ENCODE measurements around the gene XG.
"Not testable (repeated sequence)": the region's sequence is repeated elsewhere in the genome, so short reads cannot be mapped to it uniquely, and the experiment has no call there.

Gene XG

DNA sequence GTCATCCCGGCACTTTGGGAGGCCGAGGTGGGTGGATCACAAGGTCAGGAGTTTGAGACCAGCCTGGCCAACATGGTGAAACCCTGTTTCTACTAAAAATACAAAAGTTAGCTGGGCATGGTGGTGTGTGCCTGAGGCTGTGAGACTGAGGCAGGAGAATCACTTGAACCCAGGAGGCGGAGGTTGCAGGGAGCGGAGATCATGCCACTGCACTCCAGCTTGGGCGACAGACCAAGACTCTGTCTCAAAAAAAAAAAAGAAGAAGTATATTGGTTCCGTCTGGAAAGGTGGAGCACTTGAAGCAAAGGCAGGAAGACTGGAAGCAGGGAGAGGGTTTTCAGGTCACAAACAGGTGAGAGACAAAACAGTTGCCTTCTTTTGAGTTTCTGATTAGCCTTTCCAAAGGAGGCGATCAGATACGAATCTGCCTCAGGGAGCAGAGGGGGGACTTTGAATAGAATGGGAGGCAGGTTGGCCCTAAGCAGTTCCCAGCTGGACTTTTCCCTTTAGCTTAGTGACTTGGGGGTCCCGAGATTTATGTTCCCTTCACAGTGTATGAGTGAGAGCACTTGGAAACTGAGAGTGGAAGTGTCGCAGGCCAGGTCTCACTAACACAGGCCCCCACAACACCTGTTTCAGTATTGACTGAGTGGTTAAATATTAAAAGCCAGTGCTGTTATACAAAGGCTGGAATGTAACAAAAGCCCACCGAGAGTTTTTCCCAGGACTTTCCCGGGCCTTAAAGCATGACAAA lies 28.8 kb downstream of the XG start:
- not testable (repeated sequence) for DNase-seq (ENCODE audit: low read depth in 2 of 2)

DNA sequence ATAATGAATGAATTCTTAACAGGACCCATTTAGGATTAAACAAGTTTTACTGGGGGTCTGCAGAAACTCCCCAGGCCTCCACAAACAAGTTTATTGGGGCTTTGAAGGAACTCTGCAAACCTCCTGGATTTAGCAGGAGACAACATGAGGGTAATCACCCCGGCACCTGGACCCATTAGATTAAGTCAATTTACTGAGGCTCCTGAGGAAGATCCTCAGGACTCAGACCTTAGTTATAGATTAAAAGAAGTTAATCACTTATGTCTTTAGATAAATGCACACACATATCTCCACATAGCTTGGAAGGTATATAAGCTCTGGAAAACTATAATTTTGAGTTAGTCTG lies 29.4 kb downstream of the XG start:
- no peak for DNase-seq (ENCODE audit: low read depth in 2 of 2)

DNA sequence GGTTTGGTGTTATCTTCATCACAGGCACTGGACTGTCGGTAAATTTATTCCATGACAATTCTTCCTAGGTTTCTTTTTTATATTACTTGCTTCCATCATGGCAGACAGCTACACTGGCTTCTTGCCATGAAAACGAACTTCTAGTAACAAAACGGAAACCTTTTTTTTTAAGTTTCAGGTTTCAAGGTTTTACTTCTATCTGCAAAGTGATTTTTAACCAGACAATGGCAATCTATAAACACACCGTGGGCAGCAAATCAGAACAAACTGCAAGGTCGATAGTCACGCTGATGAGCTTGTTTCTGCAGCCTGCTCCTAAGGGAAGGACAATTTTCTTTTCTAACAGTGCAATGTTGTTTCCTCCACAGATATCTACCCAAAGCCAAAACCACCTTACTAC lies 29.9 kb downstream of the XG start:
- no peak for DNase-seq (ENCODE audit: low read depth in 2 of 2)

DNA sequence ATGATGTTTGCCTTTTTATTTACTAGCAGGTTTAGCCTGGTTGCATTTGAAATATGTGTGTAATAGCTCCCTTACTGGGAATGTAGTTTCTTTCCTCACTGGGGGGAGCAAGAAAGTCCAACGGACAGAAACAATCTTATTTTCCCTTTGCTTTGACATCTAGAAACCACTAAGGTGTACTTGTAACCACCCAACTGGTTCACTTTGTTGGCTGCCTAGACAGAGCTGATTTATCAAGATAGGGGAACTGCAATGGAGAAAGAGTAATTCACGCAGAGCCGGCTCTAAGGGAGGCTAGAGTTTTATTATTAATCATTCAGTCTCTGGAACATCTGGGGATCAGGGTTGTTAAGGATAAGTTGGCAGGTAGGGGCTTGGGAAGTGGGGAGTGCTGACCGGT lies 30.3 kb downstream of the XG start:
- DNase-seq (ENCODE audit: low read depth in 2 of 2): no peak

DNA sequence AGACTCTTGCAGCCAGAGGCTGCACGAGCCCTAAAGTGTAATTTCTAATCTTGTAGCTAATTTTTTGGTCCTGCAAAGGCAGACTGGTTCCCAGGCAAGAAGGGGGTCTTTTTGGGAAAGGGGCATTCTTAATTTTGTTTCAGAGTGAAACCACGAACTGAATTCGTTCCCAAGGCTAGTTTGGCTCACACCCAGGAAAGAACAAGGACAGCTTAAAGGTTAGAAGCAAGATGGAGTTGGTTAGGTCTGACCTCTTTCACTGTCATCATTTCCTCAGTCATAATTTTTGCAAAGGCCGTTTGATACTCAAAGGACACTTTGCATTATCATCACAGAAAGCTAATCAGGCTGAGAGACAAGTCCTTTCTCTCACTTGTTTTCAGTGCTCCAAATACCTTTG lies 30.9 kb downstream of the XG start:
- no peak for DNase-seq (ENCODE audit: low read depth in 2 of 2)

DNA sequence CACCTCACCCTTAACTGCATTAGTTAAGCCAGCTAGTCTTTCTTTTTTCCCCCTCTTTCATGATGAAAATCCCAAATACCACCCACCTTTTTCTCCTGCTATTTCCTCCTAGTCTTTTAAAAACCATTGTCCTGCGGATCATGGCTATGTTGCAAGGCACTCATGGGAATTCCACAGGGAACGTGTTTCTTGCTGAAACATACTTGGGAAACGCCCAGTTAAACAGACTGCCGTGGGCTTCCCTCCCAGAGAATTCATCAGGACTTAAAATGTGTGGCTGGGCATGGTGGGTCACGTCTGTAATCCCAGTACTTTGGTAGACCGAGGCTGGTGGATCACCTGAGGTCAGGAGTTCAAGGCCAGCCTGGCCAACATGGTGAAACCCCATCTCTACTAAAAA lies 32.2 kb downstream of the XG start:
- DNase-seq (ENCODE audit: low read depth in 2 of 2): no peak

DNA sequence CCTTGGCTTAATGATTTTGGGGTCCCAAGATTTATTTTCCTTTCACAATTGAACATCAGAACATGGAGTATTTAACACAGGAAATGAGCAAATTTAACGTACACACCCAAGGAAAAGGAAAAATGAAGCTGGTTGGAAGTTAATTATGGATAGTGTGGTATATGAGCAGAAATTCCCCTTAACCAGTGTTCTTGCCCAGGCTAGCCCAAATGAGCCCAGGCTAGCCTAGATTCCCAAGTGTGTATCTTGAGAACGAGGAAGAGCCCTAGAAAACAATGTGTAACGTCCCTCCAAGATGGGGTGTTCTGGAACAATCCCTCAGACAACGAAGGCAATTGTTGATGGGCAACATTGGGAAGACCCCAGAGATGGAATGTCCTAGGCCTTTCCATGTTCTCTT lies 33.7 kb downstream of the XG start:
- no peak for DNase-seq (ENCODE audit: low read depth in 2 of 2)

DNA sequence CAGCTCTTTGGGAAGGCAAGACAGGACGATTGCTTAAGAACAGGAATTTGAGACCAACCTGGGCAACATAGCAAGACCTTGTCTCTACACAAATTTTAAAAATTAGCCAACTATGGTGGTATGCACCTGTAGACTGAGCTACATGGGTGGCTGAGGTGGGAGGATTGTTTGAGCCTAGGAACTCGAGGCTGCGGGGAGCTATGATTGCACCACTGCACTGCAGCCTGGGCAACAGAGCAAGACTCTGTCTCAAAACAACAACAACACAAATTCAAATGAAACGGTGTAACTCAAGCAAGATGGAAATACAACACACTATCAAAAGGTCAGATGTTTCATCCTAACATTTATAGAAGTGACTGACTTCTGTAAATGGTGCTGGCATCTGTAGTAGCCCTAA lies 37.1 kb downstream of the XG start:
- DNase-seq (ENCODE audit: low read depth in 2 of 2): no peak

DNA sequence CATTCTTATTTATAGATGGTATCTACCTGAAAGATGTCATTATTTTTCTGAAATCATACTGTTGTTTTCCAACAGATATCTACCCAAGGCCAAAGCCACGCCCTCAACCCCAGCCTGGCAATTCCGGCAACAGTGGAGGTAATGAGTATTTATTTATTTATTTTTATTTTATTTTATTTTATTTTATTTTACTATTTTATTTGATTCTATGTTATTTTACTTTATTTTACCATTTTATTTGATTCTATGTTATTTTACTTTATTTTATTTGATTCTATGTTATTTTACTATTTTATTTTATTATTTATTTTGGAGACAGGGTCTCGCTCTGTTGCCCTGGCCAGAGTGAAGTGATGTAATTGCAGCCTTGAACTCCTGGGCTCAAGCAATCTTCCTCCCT lies 37.7 kb downstream of the XG start:
- no peak for DNase-seq (ENCODE audit: low read depth in 2 of 2)

DNA sequence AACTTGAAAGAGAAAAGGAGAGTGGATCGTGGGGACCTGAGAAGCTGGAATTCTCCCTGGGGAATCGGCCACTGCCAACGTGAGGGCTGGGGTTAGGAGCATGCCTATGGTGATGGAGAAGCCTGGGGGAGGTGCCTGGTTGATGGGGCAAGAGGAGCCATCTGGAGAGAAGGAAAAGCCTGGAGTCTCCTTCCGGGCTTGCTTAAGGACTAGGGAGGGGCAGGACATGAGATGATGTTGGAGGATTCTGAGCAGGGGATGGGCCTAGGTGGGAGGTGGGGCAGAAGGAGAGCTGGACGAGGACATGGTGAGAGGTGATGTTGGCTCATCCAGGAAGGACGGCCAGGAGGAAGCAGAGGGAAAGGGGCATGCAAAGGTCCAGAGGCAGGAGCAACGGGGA lies 41.9 kb downstream of the XG start:
- no peak for DNase-seq (ENCODE audit: low read depth in 2 of 2)

DNA sequence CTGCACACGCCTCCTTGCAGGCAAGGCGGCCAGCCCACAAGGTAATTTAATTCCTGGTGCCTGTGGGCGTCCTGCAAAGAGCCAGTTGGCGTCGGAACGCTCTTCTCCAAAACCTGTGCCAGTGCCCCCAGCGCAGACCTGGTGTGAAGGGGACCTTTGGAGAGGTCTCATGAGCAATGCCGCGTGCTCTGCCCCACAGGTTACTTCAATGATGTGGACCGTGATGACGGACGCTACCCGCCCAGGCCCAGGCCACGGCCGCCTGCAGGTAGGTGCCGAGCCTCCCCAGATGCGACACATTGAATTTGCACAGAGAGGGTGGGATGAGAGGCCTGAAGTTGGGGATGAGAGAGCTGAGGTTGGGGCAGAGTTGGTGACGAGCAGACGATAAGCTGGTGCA lies 42.5 kb downstream of the XG start:
- DNase-seq (ENCODE audit: low read depth in 2 of 2): no peak

DNA sequence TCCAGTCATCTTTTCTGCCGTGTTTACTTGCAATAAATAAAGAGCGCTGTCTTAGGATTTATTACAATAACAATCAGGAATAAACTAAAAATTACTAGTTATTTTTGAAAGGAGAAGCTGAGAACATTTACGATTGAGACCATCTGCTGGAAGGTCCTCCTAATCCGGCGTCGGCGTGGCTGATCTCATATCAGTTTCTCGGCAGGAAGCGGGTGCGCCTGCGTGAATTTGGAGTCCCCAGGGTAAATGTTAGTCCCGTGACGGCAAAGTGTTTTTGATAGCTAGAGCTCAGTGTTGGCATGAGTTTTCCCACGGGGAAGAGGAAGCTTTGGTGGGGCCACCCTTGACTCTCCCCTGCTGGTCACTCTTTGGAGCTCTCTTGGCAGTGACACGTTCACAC lies 45.0 kb downstream of the XG start:
- not testable (repeated sequence) for DNase-seq (ENCODE audit: low read depth in 2 of 2)

DNA sequence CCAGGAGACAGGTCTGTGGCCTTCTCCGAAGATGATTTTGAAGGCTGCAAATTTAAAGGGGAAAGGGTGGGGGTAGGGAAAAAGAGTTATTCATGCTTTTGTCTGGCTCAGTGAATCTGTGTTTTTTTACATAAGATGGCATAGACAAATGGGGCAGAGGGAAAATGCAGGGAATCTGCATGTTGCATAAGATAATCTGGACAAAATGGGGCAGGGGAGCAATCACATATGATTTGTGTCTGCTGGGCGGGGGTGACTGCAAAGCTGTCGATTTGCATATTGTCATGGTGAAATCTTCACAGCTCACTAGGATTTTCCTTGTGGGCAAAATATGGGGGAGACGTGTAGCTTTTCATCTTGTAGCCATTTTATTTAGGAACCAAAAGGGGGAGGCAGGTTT lies 47.5 kb downstream of the XG start:
- no peak for DNase-seq (ENCODE audit: low read depth in 2 of 2)

DNA sequence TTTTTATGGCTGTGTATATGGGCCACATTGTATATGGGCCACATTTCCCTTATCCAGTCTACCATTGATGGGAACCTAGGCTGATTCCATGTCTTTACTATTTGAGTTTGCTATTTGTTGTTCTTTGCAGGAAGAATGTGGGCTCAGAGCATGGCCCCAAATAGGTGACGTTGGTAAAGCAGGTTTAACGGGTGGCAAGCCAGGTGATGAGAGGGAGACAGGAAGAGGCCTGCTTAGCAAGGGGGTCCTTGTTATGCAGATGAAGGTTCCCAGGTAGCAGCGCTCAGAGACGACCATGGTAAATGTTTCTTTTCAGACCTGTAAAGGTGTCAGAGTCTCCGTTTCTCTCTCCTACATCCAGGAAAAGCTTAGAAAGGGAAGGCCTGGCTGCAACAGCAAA lies 48.1 kb downstream of the XG start:
- not testable (repeated sequence) for DNase-seq (ENCODE audit: low read depth in 2 of 2)

DNA sequence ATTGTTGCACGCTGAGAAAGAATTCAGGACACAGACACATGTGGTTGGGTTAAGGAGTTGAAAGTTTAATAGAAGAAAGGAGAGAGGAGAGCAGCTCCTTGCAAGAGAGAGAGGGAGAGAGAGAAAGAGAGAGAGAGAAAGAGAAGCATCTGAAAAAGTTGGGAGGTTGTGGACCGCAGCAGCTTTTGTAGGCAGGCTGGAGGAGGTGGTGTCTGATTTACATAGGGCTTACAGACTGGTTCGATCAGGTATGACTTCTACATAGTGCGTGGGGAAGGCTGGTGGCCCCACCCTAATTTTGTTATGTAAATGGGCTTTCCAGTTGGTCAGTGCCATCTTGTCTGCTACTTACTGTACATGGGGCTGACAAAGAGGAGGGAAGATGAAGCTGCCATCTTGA lies 49.4 kb downstream of the XG start:
- no peak for DNase-seq (ENCODE audit: low read depth in 2 of 2)

DNA sequence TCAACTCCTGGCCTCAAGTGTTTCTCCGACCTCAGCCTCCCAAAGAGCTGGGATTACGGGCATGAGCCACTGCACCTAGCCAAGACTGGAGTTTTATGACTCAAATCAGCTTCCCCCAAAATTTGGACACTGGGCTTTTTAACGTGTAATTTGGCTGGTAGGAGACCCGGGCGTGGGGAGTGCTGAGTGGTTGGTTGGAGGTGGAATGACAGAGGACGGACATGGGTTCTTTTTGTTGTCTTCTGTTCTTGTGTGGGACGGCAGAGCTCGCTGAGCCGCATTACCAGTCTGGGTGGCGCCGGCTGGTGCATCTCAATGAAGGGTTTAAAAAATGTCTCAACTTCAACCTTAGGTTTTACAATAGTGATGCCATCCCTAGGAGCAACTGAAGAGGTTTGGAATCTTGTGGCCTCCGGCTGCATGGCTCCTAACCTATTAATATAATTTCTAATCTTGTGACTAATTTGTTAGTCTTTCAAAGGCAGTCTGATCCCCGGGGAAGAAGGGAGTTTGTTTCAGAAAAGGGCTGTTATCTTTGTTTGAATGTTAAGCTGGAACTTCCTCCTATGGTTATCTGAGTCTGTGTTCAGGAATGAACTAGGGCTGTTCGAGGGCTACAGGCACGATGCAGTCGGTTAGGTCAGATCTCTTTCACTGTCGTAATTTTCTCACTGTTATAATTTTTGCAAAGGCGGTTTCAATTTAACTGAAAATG lies 50.7 kb downstream of the XG start:
- DNase-seq (ENCODE audit: low read depth in 2 of 2): not testable (repeated sequence)

DNA sequence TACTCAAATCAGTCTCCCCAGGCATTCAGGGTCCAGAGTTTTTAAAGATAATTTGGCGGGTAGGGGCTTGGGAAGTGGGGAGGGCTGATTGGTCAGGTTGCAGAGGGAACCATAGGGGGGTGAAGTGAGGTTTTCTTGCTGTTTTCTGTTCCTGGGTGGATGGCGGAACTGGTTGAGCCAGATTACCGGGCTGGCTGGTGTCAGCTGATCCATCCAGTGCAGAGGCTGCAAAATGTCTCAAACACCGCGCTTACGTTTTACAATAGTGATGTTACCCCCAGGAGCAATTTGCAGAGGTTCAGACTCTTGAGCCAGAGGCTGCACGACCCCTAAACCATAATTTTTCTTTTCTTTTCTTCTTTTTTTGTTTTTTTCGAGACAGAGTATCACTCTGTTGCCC lies 51.6 kb downstream of the XG start:
- DNase-seq (ENCODE audit: low read depth in 2 of 2): not testable (repeated sequence)

DNA sequence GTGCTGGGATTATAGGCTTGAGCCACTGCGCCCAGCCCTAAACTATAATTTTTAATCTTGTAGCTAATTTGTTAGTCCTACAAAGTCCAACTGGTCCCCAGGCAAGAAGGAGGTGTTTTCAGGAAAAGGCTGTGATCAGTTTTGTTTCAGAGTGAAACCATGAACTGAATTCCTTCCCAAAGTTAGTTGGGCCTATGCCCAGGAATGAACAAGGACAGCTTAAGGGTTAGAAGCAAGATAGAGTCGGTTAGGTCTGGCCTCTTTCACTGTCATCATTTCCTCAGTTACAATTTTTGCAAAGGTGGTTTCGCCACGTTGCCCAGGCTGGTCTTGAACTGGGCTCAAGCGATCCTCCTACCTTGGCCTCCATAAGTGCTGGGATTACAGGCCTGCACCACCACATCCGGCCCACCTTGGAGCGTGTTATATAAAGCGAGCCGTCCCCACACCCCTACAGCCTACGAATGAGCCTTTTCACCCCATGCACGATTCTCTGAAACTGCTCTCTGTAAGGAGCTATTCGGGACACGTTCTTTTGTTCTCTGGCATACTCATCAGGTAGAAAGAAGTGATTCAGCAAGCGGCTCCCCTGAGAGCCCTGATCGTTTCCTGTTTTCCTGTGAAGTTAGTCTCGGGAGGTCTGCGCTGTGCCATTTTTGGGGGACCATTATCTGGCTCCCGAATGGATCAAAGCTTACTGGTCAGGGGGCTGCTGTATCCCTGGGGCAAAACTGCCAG lies 52.4 kb downstream of the XG start:
- not testable (repeated sequence) for DNase-seq (ENCODE audit: low read depth in 2 of 2)

DNA sequence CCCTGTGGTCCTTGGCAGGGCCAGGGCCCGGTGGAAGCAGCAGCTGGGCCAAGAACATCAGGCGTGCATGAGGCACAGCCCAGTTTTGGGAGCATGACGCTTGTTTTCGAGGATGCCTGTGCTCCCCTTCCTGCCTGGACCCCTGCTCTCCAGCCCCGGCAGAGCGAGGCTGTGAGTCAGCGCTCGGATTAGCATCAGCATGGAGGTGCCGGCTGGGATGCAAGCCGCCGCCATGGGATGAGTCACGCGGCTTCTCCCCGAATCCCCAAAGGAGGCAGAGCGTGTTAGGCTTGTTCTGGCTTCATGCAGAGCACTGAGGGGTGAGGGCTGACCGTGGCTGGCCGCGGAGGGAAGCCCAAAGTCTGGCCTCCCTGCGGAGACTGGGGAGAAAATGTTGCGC lies 53.0 kb downstream of the XG start:
- peak; percentile 41 to 42 for DNase-seq (ENCODE audit: low read depth in 2 of 2)

DNA sequence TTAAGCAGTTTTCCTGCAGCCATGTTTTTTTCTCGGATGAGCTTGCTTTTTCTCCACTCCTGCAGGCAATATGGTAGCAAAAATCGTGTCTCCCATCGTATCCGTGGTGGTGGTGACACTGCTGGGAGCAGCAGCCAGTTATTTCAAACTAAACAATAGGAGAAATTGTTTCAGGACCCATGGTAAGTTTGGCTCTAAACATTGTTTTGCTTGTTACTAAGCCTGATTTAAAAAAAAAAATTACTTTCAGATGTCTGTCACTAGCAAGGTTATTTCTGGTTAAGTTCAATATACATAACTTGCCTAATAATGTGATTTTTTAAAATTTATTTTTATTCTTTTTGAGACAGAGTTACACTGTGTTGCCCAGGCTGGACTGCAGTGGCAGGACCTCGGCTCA lies 59.4 kb downstream of the XG start:
- DNase-seq (ENCODE audit: low read depth in 2 of 2): no peak

DNA sequence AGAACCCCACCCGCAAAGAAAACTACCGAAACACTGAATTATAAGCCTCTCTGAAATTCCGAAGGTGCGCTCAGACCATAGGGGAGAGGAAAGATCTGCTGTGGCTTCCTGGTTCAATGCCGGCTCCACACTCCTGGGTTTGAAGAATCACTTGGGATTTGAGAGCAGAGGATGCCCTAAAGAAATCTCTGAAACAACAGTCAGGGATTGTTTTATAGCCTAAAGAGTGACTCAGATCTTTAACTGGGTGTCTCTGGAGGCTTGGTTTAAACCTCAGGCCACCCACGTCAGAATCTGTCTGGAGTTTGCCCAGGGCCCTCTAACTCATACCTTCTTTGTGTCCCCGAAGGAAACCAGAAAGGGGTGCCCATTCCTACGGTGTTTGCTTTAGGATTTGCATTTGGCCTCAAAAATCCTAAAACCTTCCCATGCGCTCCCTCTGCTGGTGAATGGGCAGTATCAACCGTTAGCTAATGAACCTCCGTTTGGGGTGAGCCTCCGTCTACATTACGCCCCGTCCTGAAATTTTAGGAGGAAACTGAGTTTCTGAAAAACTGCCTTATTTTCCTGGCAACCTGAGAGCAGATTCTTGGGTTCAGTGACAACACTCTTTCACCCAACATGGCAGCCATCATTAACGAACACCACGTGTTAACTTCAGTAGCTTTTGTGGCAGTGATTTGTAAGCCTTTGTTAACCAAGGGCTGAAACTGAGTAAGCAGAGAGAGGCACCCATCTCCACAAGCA lies 60.5 kb downstream of the XG start:
- DNase-seq (ENCODE audit: low read depth in 2 of 2): not testable (repeated sequence)

DNA sequence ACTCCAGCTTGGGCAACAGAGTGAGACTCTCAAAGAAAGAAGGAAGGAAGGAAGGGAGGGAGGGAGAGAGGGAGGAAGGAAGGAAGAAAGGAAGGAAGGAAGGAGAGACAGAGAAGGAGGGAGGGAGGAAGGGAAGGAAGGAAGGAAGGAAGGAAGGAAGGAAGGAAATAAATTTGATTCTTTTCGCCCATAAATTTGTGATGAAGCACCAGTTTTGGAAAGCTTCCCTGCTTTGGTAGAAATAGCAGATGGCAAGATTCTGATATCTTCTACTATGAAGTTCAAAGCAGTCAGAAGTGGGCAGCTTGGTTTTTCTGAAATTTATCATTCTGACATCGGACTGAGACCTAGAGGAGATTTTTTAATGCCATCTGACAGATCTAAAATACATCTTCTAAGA lies 65.2 kb downstream of the XG start:
- no peak for DNase-seq (ENCODE audit: low read depth in 2 of 2)

Data from fibroblast of skin of left biceps (primary cell).